GM12878 (cell line): Measurements from ENCODE around the gene SYTL2. TPM values are rescaled to one million over a fixed set of nuclear protein-coding genes. Genes with fewer than 3 reads are reported as not detected.

Experiments
- ATAC-seq: fragments of 200-7000 bp; cut with Tn5 transposase; 3 replicates; pipeline ENCODE4 v1.9.1; 2020; ENCODE audit warnings: mild to moderate bottlenecking, moderate library complexity
- BruUV-seq: library from RNA; stranded (reverse); fragments of 400-500 nt; replicated peaks from 2 replicates; lab custom pipeline; 2021; lab: Mats Ljungman, UMichigan
- CTCF ChIA-PET: fragments of 300-600 bp; sonication (Branson Sonifier 250); formaldehyde crosslinking; extraction: SDS; loops from one replicate; lab custom pipeline; 2021; ENCODE audit warnings: inconsistent platforms; lab: Yijun Ruan, JAX
- POLR2A ChIA-PET: fragments of 350-600 bp; formaldehyde crosslinking; extraction: SDS; loops from one replicate; lab custom pipeline; 2021; ENCODE audit warnings: inconsistent platforms; lab: Charles Lee
- RAD21 ChIA-PET: fragments of 300-600 bp; sonication (Branson Sonifier 250); formaldehyde crosslinking; loops from one replicate; lab custom pipeline; 2023; ENCODE audit warnings: antibody characterized with exemption; ENCODE audit not compliant: unreplicated experiment; lab: Charles Lee
- SMC1A ChIA-PET: fragments of 300-600 bp; sonication (Branson Sonifier 250); formaldehyde crosslinking; loops from one replicate; lab custom pipeline; 2023; ENCODE audit not compliant: unreplicated experiment, uncharacterized antibody; lab: Charles Lee
- DNase-seq: peaks from one replicate; pipeline ENCODE4 v3.0.0-alpha.2; 2011; ENCODE audit warnings: low read depth, low spot score
- FAIRE-seq: peaks from 3 replicates; lab custom pipeline; 2011; peaks lifted over from hg19 to GRCh38; lab: Jason Lieb, UNC
- H2AFZ ChIP-seq: 2 replicates; pipeline ENCODE4 v1.6.0; 2011; ENCODE audit warnings: low read depth, low read length, control low read depth; ENCODE audit not compliant: control insufficient read depth
- H3K27ac ChIP-seq: 2 replicates; pipeline ENCODE4 v1.5.1; 2011; ENCODE audit warnings: control low read depth; ENCODE audit not compliant: control insufficient read depth, insufficient read depth
- H3K27me3 ChIP-seq, 2 experiments: replicated peaks in 1 of 2; 2 replicates each; pipeline versions ENCODE4 v1.6.0 to v1.6.1; 2011; ENCODE audit warnings: low read length in 1 of 2; ENCODE audit not compliant: control insufficient read depth in 2 of 2, insufficient read depth in 2 of 2
- H3K36me3 ChIP-seq, 2 experiments: 2 replicates each; pipeline ENCODE4 v1.5.1; 2011; ENCODE audit warnings: low read length in 1 of 2; ENCODE audit not compliant: control insufficient read depth in 2 of 2, insufficient read depth in 2 of 2
- H3K4me1 ChIP-seq: 2 replicates; pipeline ENCODE4 v1.6.1; 2011; ENCODE audit warnings: mild to moderate bottlenecking, low read length, moderate library complexity, mixed read lengths; ENCODE audit not compliant: control insufficient read depth, insufficient read depth
- H3K4me2 ChIP-seq: 2 replicates; pipeline ENCODE4 v1.6.0; 2011; ENCODE audit warnings: control low read depth; ENCODE audit not compliant: control insufficient read depth, insufficient read depth
- H3K4me3 ChIP-seq: fragments of 200-600 bp; sonication (generic); 2 replicates; pipeline ENCODE4 v1.5.1; 2016
- H3K79me2 ChIP-seq: 2 replicates; pipeline ENCODE4 v1.6.0; 2011; ENCODE audit warnings: low read length; ENCODE audit not compliant: control insufficient read depth, insufficient read depth
- H3K9ac ChIP-seq: 2 replicates; pipeline ENCODE4 v1.8.0; 2011; ENCODE audit warnings: low read length, control low read depth, mixed read lengths; ENCODE audit not compliant: control insufficient read depth, insufficient read depth
- H3K9me3 ChIP-seq: replicated peaks from 3 replicates; pipeline ENCODE4 v1.5.1; 2011; ENCODE audit warnings: mild to moderate bottlenecking, low read length; ENCODE audit not compliant: control insufficient read depth, insufficient read depth
- H4K20me1 ChIP-seq: 2 replicates; pipeline ENCODE4 v1.6.0; 2011; ENCODE audit not compliant: control insufficient read depth, insufficient read depth
- BCL3 ChIP-seq: IDR thresholded peaks from 2 replicates; pipeline ENCODE4 v1.6.1; 2011; ENCODE audit warnings: borderline replicate concordance, low read depth, mild to moderate bottlenecking, moderate library complexity, low read length; ENCODE audit not compliant: insufficient read depth, poor library complexity, severe bottlenecking
- HDGF ChIP-seq: fragments of 450-650 bp; IDR thresholded peaks from 2 replicates; pipeline ENCODE4 v1.6.1; 2016; ENCODE audit warnings: antibody characterized with exemption
- IKZF2 ChIP-seq, 2 experiments: fragments of 450-650 bp; IDR thresholded peaks; 2 replicates each; pipeline ENCODE4 v1.6.1; 2017; ENCODE audit warnings: mild to moderate bottlenecking in 2 of 2, moderate library complexity in 2 of 2
- KDM1A ChIP-seq: fragments of 200-600 bp; sonication (generic); IDR thresholded peaks from 2 replicates; pipeline ENCODE4 v1.6.1; 2016; ENCODE audit warnings: borderline replicate concordance
- RELA ChIP-seq: fragments of 450-650 bp; IDR thresholded peaks from 2 replicates; pipeline ENCODE4 v1.8.0; 2014; ENCODE audit warnings: borderline replicate concordance; ENCODE audit not compliant: partially characterized antibody
- SMAD5 ChIP-seq: IDR thresholded peaks from 2 replicates; pipeline ENCODE4 v1.6.1; 2016; ENCODE audit warnings: antibody characterized with exemption, low read depth
- YBX1 ChIP-seq: fragments of 450-650 bp; IDR thresholded peaks from 2 replicates; pipeline ENCODE4 v1.6.1; 2016; ENCODE audit warnings: antibody characterized with exemption
- WGBS: methylation state at CpG from one replicate; pipeline ENCODE4 v1.1.6; 2016; ENCODE audit warnings: low lambda C conversion rate; ENCODE audit not compliant: insufficient replicate concordance, insufficient coverage; ENCODE audit errors: missing lambda C conversion rate; 5-methylcytosine and 5-hydroxymethylcytosine counted together
- in situ Hi-C: fragments of 300-500 bp; cut with MboI; formaldehyde crosslinking; loops from 9 replicates; pipeline ENCODE4 v1.14.3; 2018; ENCODE audit warnings: mixed read lengths
- intact Hi-C: fragments of 100-400 bp; cut with micrococcal nuclease; formaldehyde crosslinking; loops from one replicate; pipeline ENCODE4 v1.14.2; 2022; ENCODE audit not compliant: unreplicated experiment
- polyA plus RNA-seq, 11 experiments: library from polyadenylated mRNA; depleted of rRNA in 4 of 11; unstranded in 6 of 11; stranded (reverse) in 5 of 11; fragments of >200 nt; fragmentation: Nextera tagmentation in 4 of 11; fragmentation: Illumina TruSeq in 1 of 11; extraction: Ambion mirVana in 4 of 11; extraction: Trizol in 1 of 11; gene quantifications; 1 replicate in 1 of 11; 2 replicates in 10 of 11; pipeline versions ENCODE4 v1.2.1 to v1.2.3, GENCODE V29; 2011 to 2016; ENCODE audit warnings: inconsistent platforms in 2 of 11, missing spikeins in 2 of 11, low read depth in 1 of 11
- total RNA-seq, 4 experiments: library from RNA; depleted of rRNA in 3 of 4; stranded (reverse); fragments of >200 nt in 3 of 4; fragmentation: Illumina TruSeq in 1 of 4; extraction: Trizol in 1 of 4; gene quantifications; 2 replicates each; pipeline versions ENCODE4 v1.2.1 to v1.2.3, GENCODE V29; 2013 to 2021
- TF ChIP-seq, protein P1 (sequence below): fragments of 450-650 bp; IDR thresholded peaks from 2 replicates; pipeline ENCODE4 v1.6.1; 2018; ENCODE audit warnings: borderline replicate concordance, mild to moderate bottlenecking; ENCODE audit not compliant: partially characterized antibody
- TF ChIP-seq, protein P2 (sequence below): IDR thresholded peaks from 2 replicates; pipeline ENCODE4 v1.6.1; 2012; ENCODE audit warnings: low read depth, low read length, improper control_type of control experiment

Gene SYTL2
- total and polyA plus RNA-seq, 10 of the 15 experiments (the other 5 are each of a cell fraction or from before 2014, with no cell fraction given) = 0.02 to 1.4 (median 0.31) TPM; not detected in 2

- TF ChIP-seq, protein P1, sequence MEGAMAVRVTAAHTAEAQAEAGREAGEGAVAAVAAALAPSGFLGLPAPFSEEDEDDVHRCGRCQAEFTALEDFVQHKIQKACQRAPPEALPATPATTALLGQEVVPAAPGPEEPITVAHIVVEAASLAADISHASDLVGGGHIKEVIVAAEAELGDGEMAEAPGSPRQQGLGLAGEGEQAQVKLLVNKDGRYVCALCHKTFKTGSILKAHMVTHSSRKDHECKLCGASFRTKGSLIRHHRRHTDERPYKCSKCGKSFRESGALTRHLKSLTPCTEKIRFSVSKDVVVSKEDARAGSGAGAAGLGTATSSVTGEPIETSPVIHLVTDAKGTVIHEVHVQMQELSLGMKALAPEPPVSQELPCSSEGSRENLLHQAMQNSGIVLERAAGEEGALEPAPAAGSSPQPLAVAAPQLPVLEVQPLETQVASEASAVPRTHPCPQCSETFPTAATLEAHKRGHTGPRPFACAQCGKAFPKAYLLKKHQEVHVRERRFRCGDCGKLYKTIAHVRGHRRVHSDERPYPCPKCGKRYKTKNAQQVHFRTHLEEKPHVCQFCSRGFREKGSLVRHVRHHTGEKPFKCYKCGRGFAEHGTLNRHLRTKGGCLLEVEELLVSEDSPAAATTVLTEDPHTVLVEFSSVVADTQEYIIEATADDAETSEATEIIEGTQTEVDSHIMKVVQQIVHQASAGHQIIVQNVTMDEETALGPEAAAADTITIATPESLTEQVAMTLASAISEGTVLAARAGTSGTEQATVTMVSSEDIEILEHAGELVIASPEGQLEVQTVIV = no peak
These were observed 24.8 kb upstream of the SYTL2 start (continued) for GRCh38 chr11:85835729-85836128.

DNA sequence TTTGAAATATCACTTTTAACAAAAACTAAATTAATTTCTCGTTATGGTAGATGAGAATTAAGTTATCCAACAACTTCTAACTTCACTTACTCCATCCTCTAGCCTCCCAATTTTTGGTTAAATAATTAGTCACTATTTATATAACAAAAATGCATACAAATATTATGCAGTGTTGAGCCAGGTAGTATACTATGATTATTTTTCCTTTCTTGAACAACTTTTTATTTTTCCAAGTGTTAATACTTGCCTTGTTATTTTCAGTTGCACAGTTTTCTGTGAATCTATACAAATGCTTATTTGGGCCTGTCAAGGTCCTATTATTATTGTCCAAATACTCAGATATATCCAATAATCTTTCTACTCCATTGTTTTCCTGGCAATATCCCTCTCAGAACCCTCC lies 24.3 kb upstream of the SYTL2 start:
- no peaks in the 10 kb centered on the region for H3K4me1 ChIP-seq
- 0% methylated on average over 1 of the region's 1 CpG for WGBS
- DNase-seq = no peak
- H2AFZ ChIP-seq = no peak overlapping the region
- H3K27me3 ChIP-seq = no peaks in the 10 kb centered on the region
- no peak overlapping the region for H3K4me3 ChIP-seq
- no peak for FAIRE-seq
- in situ Hi-C loops (no loop called here), intact Hi-C loops (no loop called here)
- ChIA-PET SMC1A (no interaction called here), POLR2A (no interaction called here), CTCF (interaction anchor here (1.1 kb wide), 1 partner anchor 457 kb away, joined by 3 read pairs; no protein-coding TSS in a partner anchor), RAD21 (no interaction called here)
- TF ChIP-seq BCL3 (no peak), HDGF (no peak), RELA (no peak), SMAD5 (no peak), YBX1 (no peak), KDM1A (no peak), IKZF2 (IDR thresholded peaks at IDR 0.05) (no peak)
- TF ChIP-seq, protein P2, sequence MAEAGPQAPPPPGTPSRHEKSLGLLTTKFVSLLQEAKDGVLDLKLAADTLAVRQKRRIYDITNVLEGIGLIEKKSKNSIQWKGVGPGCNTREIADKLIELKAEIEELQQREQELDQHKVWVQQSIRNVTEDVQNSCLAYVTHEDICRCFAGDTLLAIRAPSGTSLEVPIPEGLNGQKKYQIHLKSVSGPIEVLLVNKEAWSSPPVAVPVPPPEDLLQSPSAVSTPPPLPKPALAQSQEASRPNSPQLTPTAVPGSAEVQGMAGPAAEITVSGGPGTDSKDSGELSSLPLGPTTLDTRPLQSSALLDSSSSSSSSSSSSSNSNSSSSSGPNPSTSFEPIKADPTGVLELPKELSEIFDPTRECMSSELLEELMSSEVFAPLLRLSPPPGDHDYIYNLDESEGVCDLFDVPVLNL = no peak
- no peak overlapping the region for H3K4me2 ChIP-seq
- no peaks in the 10 kb centered on the region for H3K9me3 ChIP-seq
- no peaks in the 10 kb centered on the region for H3K79me2 ChIP-seq
- no peak for ATAC-seq
- H3K9ac ChIP-seq = no peak overlapping the region
- no peaks in the 10 kb centered on the region for H4K20me1 ChIP-seq
- H3K27ac ChIP-seq = no peak overlapping the region
- BruUV-seq = no TSS peak
- H3K36me3 ChIP-seq = no peaks in the 10 kb centered on the region
